HL-60 (cell line): ENCODE measurements around the gene WNT8A.

Source experiments
- DNase-seq, 2 experiments: peaks; one replicate each; pipeline ENCODE4 v3.0.0-alpha.2; 2010 to 2020; ENCODE audit warnings: low read depth in 1 of 2, low spot score in 1 of 2
- H3K27ac ChIP-seq: fragments of 250-450 bp; sonication (Bioruptor Pico); replicated peaks from 2 replicates; pipeline ENCODE4 v1.5.1; 2020; ENCODE audit warnings: mild to moderate bottlenecking, moderate library complexity
- H3K27me3 ChIP-seq: fragments of 250-450 bp; sonication (Bioruptor Pico); 2 replicates; pipeline ENCODE4 v1.5.1; 2021; ENCODE audit warnings: mild to moderate bottlenecking, moderate library complexity; ENCODE audit not compliant: insufficient read depth, poor library complexity, severe bottlenecking
- H3K4me3 ChIP-seq: replicated peaks from 2 replicates; pipeline ENCODE4 v1.5.1; 2011; ENCODE audit warnings: mild to moderate bottlenecking, control low read depth, low read length; ENCODE audit not compliant: insufficient read depth
- CTCF ChIP-seq: IDR thresholded peaks from one replicate; pipeline ENCODE4 v1.5.1; 2011; ENCODE audit warnings: low read length, control low read depth, inconsistent platforms; ENCODE audit not compliant: insufficient read depth
- GABPA ChIP-seq: IDR thresholded peaks from 2 replicates; pipeline ENCODE4 v1.6.1; 2012; ENCODE audit warnings: low read depth
- POLR2AphosphoS5 ChIP-seq: IDR thresholded peaks from 2 replicates; pipeline ENCODE4 v1.6.1; 2012; ENCODE audit warnings: low read depth
- REST ChIP-seq: IDR thresholded peaks from 2 replicates; pipeline ENCODE4 v1.6.1; 2012; ENCODE audit warnings: low read depth; ENCODE audit not compliant: insufficient replicate concordance
- SPI1 ChIP-seq: IDR thresholded peaks from 2 replicates; pipeline ENCODE4 v1.6.1; 2012; ENCODE audit warnings: low read depth, mild to moderate bottlenecking, borderline replicate concordance
- long read RNA-seq: library from polyadenylated mRNA; unstranded; transcript quantifications from one replicate; pipeline ENCODE4 v2.0.0, GENCODE V29; 2020

The WNT8A gene
- long read RNA-seq = 0 reads

- H3K4me3 ChIP-seq = no peak within 1 kb of the TSS
- no peaks in the 10 kb centered on the region for H3K27me3 ChIP-seq
- DNase-seq = no peak
- no peak within 1 kb of the TSS for H3K27ac ChIP-seq
- TF ChIP-seq POLR2AphosphoS5 (no peak), REST (no peak)
These were observed at the start of gene WNT8A for GRCh38 chr5:138083702-138084101. TSS of gene WNT8A (plus strand) at chr5:138084033. CDS start at chr5:138084128, 95 bp downstream.

- peak; percentile 36 to 58 for DNase-seq
- no peak overlapping the region for H3K4me3 ChIP-seq
- H3K27me3 ChIP-seq = no peaks in the 10 kb centered on the region
- H3K27ac ChIP-seq = no peak overlapping the region
- no peak for TF ChIP-seq POLR2AphosphoS5
- no peak for TF ChIP-seq SPI1
- TF ChIP-seq CTCF = peak; percentile 25
- TF ChIP-seq GABPA = no peak
These were observed 48.0 kb upstream of the WNT8A start for GRCh38 chr5:138035605-138036537.

- Histone ChIP-seq H3K27ac (no peak overlapping the region), H3K27me3 (no peaks in the 10 kb centered on the region), H3K4me3 (no peak overlapping the region)
- no peak for TF ChIP-seq GABPA
- TF ChIP-seq CTCF = no peak
- TF ChIP-seq POLR2AphosphoS5 = no peak
- TF ChIP-seq REST = no peak
- TF ChIP-seq SPI1 = no peak
- no peak for DNase-seq
These were observed 46.6 kb upstream of the WNT8A start for GRCh38 chr5:138037271-138037670.

GRCh38 chr5:138037907-138038633 lies 45.8 kb upstream of the WNT8A start:
- H3K4me3 ChIP-seq = no peak overlapping the region
- no peak overlapping the region for H3K27ac ChIP-seq
- TF ChIP-seq GABPA (no peak), REST (no peak), CTCF (no peak), SPI1 (no peak), POLR2AphosphoS5 (no peak)

More at GRCh38 chr5:138037907-138038633, 45.8 kb upstream of the WNT8A start:
- no peak for DNase-seq
- no peaks in the 10 kb centered on the region for H3K27me3 ChIP-seq
